ENCODE data around the gene SPEG.
"Not testable (repeated sequence)": the region's sequence is repeated elsewhere in the genome, so short reads cannot be mapped to it uniquely, and the experiment has no call there.

SPEG gene

DNA sequence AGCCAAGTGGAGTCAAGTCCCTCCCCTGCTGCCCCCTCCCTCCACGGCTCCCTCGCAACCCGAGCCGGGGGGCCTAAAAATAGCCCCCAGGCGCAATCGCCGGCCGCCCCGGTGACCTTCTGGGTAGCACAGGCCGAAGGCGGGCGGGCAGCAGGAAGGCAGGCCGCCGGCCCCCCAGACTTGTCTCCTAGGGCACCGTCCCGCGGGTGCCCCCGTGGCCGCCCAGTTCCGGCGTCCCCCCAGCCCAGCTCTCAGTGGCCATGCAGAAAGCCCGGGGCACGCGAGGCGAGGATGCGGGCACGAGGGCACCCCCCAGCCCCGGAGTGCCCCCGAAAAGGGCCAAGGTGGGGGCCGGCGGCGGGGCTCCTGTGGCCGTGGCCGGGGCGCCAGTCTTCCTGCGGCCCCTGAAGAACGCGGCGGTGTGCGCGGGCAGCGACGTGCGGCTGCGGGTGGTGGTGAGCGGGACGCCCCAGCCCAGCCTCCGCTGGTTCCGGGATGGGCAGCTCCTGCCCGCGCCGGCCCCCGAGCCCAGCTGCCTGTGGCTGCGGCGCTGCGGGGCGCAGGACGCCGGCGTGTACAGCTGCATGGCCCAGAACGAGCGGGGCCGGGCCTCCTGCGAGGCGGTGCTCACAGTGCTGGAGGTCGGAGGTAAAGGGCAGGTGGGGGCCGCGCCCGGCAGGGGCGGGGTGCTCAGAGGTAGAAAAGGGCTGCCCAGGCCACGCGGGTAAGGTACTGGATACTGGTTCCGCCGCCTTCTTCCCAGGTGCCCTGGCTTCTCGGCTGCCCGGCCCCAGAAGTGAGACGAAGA is at the start of gene SPEG:
Gene SPEG (plus strand): TSS at position 126 of the 808 bp plus-strand sequence. CDS start 135 bp downstream, at position 261.
- no peak for DNase-seq

DNA sequence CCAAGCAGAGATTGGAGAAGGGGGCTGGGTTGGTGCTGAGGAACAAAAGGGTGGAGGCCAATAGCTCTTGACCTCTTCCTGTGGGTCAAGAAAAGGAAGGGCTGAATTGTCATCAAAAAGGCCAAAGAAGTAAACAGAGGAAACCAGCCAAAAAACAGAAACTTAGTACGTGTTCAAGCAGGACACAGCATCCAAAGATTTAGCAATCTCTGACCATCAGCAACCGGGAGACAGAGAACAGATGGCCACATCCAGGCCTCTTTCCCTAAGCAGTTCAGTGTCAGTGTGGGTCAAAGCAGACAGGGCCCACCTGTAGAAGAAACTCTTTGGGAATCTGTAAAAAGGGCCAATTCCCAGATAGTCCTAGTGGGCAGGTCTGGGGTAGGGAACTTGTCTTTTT is 49.8 kb upstream of the SPEG start:
- DNase-seq = no peak

- no peak for DNase-seq
Measured at GRCh38 chr2:219385958-219386520, 48.6 kb upstream of the SPEG start.

DNA sequence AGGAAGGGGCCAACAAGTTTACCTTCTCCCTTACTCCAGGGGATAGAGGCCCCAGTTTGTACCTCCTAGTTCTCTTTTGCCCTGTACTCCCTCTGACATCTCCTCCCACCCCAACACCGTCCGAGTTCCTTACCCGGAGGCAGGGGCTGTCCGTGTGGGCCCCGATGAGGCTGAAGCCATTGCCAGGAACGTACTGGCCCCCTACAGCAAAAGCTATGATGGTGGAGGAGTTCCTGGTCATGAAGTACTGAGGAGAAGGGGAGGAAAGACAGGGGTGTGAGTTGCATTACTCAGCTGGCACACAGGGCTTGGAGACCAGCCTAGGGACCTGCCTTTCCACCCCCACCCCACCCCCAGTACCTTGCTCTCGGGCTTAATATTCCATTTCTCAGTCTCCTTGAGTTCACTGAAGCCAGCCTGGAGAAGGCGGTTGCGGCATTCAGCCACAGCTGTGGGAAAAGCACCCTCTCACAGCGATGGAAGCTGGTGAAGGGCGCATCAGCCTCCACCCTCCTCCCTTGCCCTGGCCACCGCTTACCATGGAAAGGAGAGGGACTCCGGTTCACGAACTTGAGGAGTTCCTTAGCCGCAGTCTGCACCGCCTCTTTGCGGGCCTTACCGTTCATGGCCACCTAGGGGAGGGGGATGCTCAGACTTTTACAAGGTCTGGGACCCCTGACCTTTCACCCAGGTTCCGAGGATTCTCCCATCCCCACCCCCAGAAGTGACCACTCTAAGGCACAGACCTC is 47.9 kb upstream of the SPEG start:
- no peak for DNase-seq

GRCh38 chr2:219387306-219388120 is 47.1 kb upstream of the SPEG start, which contains the start of gene DNPEP:
Gene DNPEP (minus strand): TSS chr2:219387912. CDS start chr2:219387794, 118 bp downstream.
- DNase-seq = no peak

- peak; percentile 60 for DNase-seq
Measured at GRCh38 chr2:219388121-219388906, 46.3 kb upstream of the SPEG start.

DNA sequence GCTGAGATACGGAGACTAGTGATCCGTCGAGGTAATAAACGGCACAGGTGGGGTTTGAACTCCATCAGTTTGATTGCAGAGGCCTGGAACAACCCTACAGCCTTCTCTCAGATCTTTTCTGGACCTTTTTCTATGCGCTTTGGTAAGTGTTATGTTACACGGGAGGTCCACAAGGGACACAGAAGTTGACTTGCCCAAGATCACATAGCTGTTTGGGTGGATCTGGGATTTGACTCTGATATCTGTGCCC is 45.8 kb upstream of the SPEG start:
- no peak for DNase-seq

- DNase-seq = no peak
Measured at GRCh38 chr2:219392754-219393153, 41.9 kb upstream of the SPEG start.

- not testable (repeated sequence) for DNase-seq
Measured at GRCh38 chr2:219395056-219395455, 39.6 kb upstream of the SPEG start.

DNA sequence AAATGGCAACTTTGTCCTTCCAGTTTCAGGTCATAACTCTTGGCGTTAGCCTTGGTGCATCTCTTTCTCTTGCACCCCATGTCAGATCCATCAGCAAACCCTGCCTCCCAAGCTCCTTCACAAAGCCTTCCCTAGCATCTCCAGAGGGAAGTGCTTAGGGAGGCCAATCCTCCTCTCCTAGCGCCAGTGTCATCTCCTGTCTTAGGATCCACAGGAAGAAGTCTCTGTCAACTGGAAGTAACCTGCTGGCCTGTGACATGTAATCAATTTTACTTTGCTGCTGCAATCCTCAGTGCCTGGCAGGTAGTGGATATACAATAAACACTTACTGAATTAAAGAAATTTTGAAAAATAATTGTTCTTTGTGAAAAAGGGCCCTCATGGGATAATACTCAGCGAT is 39.0 kb upstream of the SPEG start:
- no peak for DNase-seq

DNA sequence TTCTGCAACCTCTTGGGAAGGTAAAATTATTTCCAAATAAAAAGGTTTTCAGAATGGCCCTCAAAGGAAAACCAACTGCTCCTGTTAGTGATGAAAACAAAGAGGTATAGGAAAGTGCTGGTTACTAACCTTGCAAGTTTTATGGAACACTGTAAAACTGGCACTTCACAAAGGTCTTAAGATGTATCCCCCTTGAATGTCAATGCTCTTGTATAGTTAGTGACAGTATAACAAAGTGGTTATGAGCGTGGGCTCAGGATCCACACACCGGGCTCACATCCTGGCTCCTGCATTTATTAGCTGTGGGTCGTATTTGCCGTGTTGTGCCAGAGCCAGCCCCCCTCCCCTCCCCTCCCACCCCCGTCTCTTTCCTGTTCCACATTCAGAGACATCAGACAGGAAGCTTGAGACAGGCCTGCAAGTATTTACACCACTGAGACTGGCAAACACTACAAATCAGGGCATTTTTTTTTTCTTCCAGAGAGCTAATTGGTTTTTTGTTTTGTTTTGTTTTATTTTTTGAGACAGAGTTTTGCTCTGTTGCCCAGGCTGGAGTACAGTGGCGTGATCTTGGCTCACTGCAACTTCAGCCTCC is 37.7 kb upstream of the SPEG start:
- no peak for DNase-seq

- no peak for DNase-seq
Measured at GRCh38 chr2:219398721-219399363, 35.8 kb upstream of the SPEG start.

DNA sequence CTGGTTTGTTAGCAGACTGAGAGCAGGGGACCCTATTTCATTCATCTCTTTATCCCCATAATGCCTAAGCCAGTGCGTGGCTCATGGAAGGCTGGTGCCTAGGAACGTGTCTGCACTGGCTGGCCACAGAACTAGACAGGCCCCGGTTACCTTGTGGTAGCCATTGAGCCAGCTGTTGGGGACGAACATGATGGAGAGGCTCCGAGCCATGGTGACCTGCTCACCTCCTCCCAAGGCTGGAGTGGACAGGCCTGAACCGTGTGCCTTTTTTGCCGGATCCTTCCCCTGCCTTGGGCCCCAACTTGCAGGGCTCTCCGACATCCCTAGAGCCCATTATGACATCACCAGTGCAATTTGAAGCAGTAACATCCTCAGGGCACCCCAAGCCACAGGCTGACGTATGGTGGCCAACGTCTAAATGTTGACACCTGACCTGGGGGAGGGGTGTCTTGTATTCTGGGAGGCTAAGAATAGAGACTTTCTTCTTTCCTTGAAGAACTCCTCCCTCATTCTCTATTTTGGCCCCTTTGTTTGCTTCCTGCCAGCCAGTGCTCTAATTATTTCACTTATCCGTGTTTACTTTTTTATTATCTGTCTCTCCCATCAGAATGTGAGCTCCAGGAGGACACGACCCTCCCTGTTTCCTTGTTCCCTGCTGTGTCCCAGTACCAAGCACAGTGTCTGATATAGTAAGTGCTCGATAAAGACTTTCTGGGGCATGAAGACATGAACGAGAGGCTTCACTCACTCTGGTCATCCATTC is 34.7 kb upstream of the SPEG start:
- DNase-seq = no peak

DNA sequence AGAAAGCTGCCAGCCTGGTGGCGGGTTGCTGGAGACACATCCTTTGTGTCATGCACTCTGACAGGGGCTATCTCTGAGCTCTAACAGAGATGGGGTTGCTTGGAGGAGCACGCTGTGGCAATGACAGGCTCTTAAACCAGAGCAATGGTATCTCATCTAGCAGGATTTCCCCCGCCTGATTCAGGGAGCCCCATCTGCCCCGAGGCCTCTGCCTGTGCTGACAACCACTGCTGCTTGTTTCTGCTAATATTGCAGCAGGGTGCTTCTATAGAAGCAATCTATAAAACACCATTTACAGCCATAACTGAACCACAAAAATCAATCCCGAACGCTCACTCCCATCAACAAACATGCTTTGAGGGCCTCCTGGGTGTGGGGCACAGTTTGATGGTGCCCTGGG is 34.1 kb upstream of the SPEG start:
- DNase-seq = no peak

- no peak for DNase-seq
Measured at GRCh38 chr2:219401606-219402005, 33.0 kb upstream of the SPEG start.

- DNase-seq = no peak
Measured at GRCh38 chr2:219402665-219403515, 31.8 kb upstream of the SPEG start.

DNA sequence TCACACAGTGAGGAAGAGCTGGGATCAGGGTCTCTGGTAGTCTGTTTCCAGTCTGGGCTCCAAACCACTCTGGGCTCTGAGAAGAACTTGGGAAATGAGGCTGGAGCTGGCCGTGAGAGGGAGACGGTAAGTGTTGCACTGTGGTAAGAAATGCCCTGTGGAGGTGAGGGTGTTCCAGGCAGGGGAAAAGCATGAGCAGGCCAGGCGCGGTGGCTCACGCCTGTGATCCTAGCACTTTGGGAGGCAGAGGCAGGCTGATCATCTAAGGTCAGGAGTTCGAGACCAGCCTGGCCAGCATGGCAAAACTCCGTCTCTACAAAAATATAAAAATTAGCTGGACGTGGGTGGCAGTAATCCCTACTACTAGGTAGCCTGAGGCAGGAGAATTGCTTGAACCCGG is 30.8 kb upstream of the SPEG start:
- DNase-seq = no peak

- no peak for DNase-seq
Measured at GRCh38 chr2:219404291-219404910, 30.2 kb upstream of the SPEG start.

GRCh38 chr2:219404954-219405353 is 29.7 kb upstream of the SPEG start:
- no peak for DNase-seq
